Epithelial cell of proximal tubule (primary cell): ENCODE measurements around the gene ZP4. TPM values are rescaled to one million over a fixed set of nuclear protein-coding genes. Genes with fewer than 3 reads are reported as not detected.
"Not testable (repeated sequence)": the region's sequence is repeated elsewhere in the genome, so short reads cannot be mapped to it uniquely, and the experiment has no call there.

ENCODE experiments used
- DNase-seq: peaks from one replicate; pipeline ENCODE4 v3.0.0-alpha.2; 2011; ENCODE audit warnings: low read depth
- H3K4me3 ChIP-seq: 2 replicates; pipeline ENCODE4 v1.5.1; 2011; ENCODE audit warnings: low read depth, mild to moderate bottlenecking, low read length
- total RNA-seq: library from RNA; depleted of rRNA; stranded (reverse); fragments of >200 nt; gene quantifications from 2 replicates; pipeline ENCODE4 v1.2.3, GENCODE V29; 2015
- TF ChIP-seq, protein P1 (sequence below): conservative IDR thresholded peaks from 2 replicates; pipeline ENCODE4 v1.5.1; 2012; ENCODE audit warnings: low read depth, mild to moderate bottlenecking, low read length

The ZP4 gene
- total RNA-seq, 1 donor from 2014 or later = not detected

DNA sequence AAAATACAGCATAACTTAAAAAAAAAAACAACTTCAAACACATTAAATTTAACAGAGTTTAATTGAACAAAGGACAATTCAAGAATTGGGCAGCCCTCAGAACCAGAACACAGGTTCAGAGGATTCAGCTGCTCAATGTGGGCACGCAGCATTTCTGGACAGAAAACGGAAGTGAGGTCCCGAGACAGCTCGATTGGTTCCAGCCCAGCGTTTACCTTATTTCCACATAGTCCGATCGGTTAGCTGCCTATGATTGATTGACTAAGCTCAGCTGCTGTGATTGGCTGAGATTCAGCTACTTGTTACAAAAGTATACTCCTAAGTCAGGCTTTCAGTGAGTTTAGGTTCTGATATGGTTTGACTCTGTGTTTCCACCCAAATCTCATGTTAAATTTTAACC lies 33.3 kb downstream of the ZP4 start:
- DNase-seq = no peak
- TF ChIP-seq, protein P1, sequence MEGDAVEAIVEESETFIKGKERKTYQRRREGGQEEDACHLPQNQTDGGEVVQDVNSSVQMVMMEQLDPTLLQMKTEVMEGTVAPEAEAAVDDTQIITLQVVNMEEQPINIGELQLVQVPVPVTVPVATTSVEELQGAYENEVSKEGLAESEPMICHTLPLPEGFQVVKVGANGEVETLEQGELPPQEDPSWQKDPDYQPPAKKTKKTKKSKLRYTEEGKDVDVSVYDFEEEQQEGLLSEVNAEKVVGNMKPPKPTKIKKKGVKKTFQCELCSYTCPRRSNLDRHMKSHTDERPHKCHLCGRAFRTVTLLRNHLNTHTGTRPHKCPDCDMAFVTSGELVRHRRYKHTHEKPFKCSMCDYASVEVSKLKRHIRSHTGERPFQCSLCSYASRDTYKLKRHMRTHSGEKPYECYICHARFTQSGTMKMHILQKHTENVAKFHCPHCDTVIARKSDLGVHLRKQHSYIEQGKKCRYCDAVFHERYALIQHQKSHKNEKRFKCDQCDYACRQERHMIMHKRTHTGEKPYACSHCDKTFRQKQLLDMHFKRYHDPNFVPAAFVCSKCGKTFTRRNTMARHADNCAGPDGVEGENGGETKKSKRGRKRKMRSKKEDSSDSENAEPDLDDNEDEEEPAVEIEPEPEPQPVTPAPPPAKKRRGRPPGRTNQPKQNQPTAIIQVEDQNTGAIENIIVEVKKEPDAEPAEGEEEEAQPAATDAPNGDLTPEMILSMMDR = no peak
- no peak overlapping the region for H3K4me3 ChIP-seq

GRCh38 chr1:237852342-237852741 lies 38.4 kb downstream of the ZP4 start:
- H3K4me3 ChIP-seq = no peak overlapping the region
- TF ChIP-seq, protein P1 = no peak
- no peak for DNase-seq

DNA sequence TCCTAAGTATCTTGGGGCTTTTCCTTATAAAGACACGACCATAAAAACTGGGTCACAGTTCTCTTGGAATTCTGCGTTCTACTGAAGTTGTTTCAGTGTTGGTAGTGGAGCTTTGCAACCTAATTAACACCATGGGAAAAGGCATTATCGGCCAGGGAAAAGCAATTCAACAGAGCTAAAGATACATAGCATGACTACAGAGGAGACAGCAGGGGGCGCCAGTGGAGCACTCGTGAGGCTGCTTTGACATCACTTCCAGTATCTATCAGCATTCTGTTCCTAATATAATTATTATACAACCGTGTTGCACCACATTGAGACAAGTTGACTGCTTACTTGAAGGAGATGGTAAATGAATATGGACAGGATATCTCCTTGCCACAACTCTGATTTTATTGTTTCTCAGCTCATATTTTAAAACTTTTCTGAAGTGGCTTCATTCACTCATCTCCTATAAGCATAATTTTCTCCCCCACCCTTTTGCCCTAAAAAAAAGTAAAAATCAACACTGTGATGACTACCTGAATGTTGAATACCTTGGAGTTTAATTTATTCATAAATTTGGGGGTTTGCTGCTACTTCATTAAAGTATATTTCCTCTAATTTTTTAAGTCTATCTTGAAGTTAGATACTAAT lies 39.4 kb downstream of the ZP4 start:
- DNase-seq = no peak
- H3K4me3 ChIP-seq = no peak overlapping the region
- TF ChIP-seq, protein P1 = peak; percentile 97

- not testable (repeated sequence) for DNase-seq, H3K4me3 ChIP-seq
Observed at GRCh38 chr1:237843516-237843915, 47.2 kb downstream of the ZP4 start.

DNA sequence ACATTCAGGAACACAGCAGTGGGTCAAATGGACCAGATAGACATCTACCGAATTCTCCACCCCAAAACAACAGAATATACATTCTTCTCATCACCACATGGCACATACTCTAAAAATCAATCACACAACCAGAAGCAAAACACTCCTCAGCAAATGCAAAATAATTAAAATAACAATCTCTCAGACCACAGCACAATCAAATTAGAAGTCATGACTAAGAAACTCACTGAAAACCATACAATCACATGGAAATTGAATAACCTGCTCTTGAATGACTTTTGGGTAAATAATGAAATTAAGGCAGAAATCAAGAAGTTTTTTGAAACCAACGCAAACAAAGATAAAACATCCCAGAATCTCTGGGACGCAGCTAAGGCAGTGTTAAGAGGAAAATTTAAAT lies 49.2 kb downstream of the ZP4 start:
- DNase-seq = no peak
- TF ChIP-seq, protein P1 = no peak
- no peak overlapping the region for H3K4me3 ChIP-seq

GRCh38 chr1:237838904-237839534 lies 51.7 kb downstream of the ZP4 start:
- no peak overlapping the region for H3K4me3 ChIP-seq
- no peak for DNase-seq
- TF ChIP-seq, protein P1 = no peak

DNA sequence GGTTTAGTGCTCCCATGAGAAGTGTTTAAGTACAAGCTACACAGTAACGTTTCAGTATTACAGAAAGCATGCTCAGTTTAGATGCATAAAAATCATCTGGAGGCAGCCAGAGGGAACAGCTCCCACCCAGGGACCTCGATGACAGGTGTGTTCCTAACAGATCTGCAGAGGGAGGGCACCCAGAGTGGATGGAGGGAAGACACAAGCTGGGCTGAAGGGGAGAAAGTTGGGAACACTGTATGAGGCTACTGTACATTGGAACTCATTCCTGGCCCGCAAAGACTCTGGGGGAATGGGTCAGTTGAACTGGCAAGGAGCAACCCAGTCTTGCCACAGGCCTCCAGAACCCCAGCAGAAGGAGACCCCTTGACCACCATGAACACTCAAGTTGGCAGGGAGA lies 52.4 kb downstream of the ZP4 start:
- TF ChIP-seq, protein P1 = no peak
- DNase-seq = no peak
- no peak overlapping the region for H3K4me3 ChIP-seq
